IMR-90 (cell line): Measurements from ENCODE around the gene FAM216B. TPM values are rescaled to one million over a fixed set of nuclear protein-coding genes. Genes with fewer than 3 reads are reported as not detected.

Experiments used
- ATAC-seq: fragments of 200-7000 bp; cut with Tn5 transposase; 2 replicates; pipeline ENCODE4 v1.9.1; 2020; ENCODE audit warnings: low read depth, mild to moderate bottlenecking, moderate library complexity
- BruUV-seq: library from RNA; stranded (reverse); fragments of 400-500 nt; replicated peaks from 2 replicates; lab custom pipeline; 2021; lab: Mats Ljungman, UMichigan
- CTCF ChIA-PET: fragments of 300-600 bp; formaldehyde crosslinking; extraction: SDS; loops from one replicate; lab custom pipeline; 2021; ENCODE audit warnings: antibody characterized with exemption; lab: Yijun Ruan, JAX
- POLR2A ChIA-PET: fragments of 300-600 bp; sonication (Branson Sonifier 250); formaldehyde crosslinking; loops from one replicate; lab custom pipeline; 2022; ENCODE audit warnings: antibody characterized with exemption; ENCODE audit not compliant: unreplicated experiment; lab: Charles Lee
- DNase-seq: peaks from one replicate; pipeline ENCODE4 v3.0.0; 2013
- H2AFZ ChIP-seq: replicated peaks from 2 replicates; pipeline ENCODE3; 2013; ENCODE audit warnings: low read length, mild to moderate bottlenecking; ENCODE audit not compliant: poor library complexity
- H2AK5ac ChIP-seq: 2 replicates; pipeline ENCODE4 v1.6.1; 2013; ENCODE audit warnings: low read depth, low read length, inconsistent platforms
- H2AK9ac ChIP-seq: replicated peaks from 2 replicates; pipeline ENCODE3; 2013; ENCODE audit warnings: mild to moderate bottlenecking, low read depth, low read length, moderate library complexity; ENCODE audit not compliant: poor library complexity
- H2BK120ac ChIP-seq: 2 replicates; pipeline ENCODE4 v1.6.1; 2013; ENCODE audit warnings: low read depth, low read length, inconsistent platforms
- H2BK15ac ChIP-seq: 3 replicates; pipeline ENCODE4 v1.6.1; 2013; ENCODE audit warnings: low read depth, low read length, inconsistent platforms
- H2BK20ac ChIP-seq: 2 replicates; pipeline ENCODE4 v1.6.1; 2013; ENCODE audit warnings: low read depth, mild to moderate bottlenecking, inconsistent platforms, low read length, moderate library complexity
- H2BK5ac ChIP-seq: 2 replicates; pipeline ENCODE4 v1.6.1; 2013; ENCODE audit warnings: mild to moderate bottlenecking, low read depth, low read length, inconsistent platforms; ENCODE audit not compliant: poor library complexity, severe bottlenecking
- H3K14ac ChIP-seq: replicated peaks from 2 replicates; pipeline ENCODE4 v1.6.1; 2013; ENCODE audit warnings: low read depth, low read length, inconsistent platforms
- H3K18ac ChIP-seq: 2 replicates; pipeline ENCODE4 v1.6.1; 2013; ENCODE audit warnings: low read depth, low read length, control low read depth
- H3K23ac ChIP-seq: 2 replicates; pipeline ENCODE4 v1.6.1; 2013; ENCODE audit warnings: low read depth, low read length, inconsistent platforms
- H3K27ac ChIP-seq: 2 replicates; pipeline ENCODE4 v1.5.1; 2013; ENCODE audit warnings: mild to moderate bottlenecking, control low read depth, low read length; ENCODE audit not compliant: insufficient read depth
- H3K27me3 ChIP-seq: 2 replicates; pipeline ENCODE4 v1.6.1; 2013; ENCODE audit warnings: low read length; ENCODE audit not compliant: control insufficient read depth, insufficient read depth
- H3K36me3 ChIP-seq: 2 replicates; pipeline ENCODE4 v1.6.1; 2013; ENCODE audit warnings: low read length, mixed read lengths; ENCODE audit not compliant: control insufficient read depth, insufficient read depth
- H3K4ac ChIP-seq: 2 replicates; pipeline ENCODE4 v1.6.1; 2013; ENCODE audit warnings: low read depth, low read length, inconsistent platforms
- H3K4me1 ChIP-seq: 2 replicates; pipeline ENCODE4 v1.6.1; 2013; ENCODE audit warnings: low read length, mixed read lengths; ENCODE audit not compliant: control insufficient read depth, insufficient read depth
- H3K4me2 ChIP-seq: 2 replicates; pipeline ENCODE4 v1.6.1; 2013; ENCODE audit warnings: low read depth, mild to moderate bottlenecking, control low read depth, low read length, moderate library complexity
- H3K4me3 ChIP-seq: 2 replicates; pipeline ENCODE4 v1.5.1; 2013; ENCODE audit warnings: low read depth, mild to moderate bottlenecking, control low read depth, low read length, moderate library complexity; ENCODE audit not compliant: insufficient read depth
- H3K56ac ChIP-seq: 2 replicates; pipeline ENCODE4 v1.6.1; 2013; ENCODE audit warnings: low read length, inconsistent platforms; ENCODE audit not compliant: insufficient read depth; ENCODE audit errors: extremely low read depth
- H3K79me1 ChIP-seq, 2 experiments: 2 replicates each; pipeline ENCODE4 v1.6.1; 2013; ENCODE audit warnings: low read length in 2 of 2, inconsistent platforms in 1 of 2, low read depth in 1 of 2
- H3K9ac ChIP-seq: 2 replicates; pipeline ENCODE4 v1.6.1; 2013; ENCODE audit warnings: low read depth, low read length, control low read depth
- H3K9me1 ChIP-seq: 2 replicates; pipeline ENCODE4 v1.6.1; 2013; ENCODE audit warnings: low read length, inconsistent platforms; ENCODE audit not compliant: insufficient read depth
- H3K9me3 ChIP-seq: 2 replicates; pipeline ENCODE4 v1.6.1; 2013; ENCODE audit warnings: low read length; ENCODE audit not compliant: control insufficient read depth, insufficient read depth
- H4K20me1 ChIP-seq: 2 replicates; pipeline ENCODE4 v1.6.1; 2013; ENCODE audit warnings: low read length, inconsistent platforms; ENCODE audit not compliant: insufficient read depth
- H4K5ac ChIP-seq: 2 replicates; pipeline ENCODE4 v1.6.1; 2013; ENCODE audit warnings: mild to moderate bottlenecking, low read depth, low read length, control low read depth
- H4K8ac ChIP-seq, 2 experiments: 2 replicates each; pipeline ENCODE4 v1.6.1; 2013; ENCODE audit warnings: low read depth in 2 of 2, low read length in 2 of 2, control low read depth in 1 of 2, inconsistent platforms in 1 of 2
- H4K91ac ChIP-seq: 2 replicates; pipeline ENCODE4 v1.6.1; 2013; ENCODE audit warnings: low read depth, low read length, inconsistent platforms; ENCODE audit not compliant: insufficient read depth
- CEBPB ChIP-seq: IDR thresholded peaks from 2 replicates; pipeline ENCODE4 v1.6.1; 2012; ENCODE audit warnings: low read depth, low read length, improper control_type of control experiment
- FOS ChIP-seq: fragments of 150-350 bp; IDR thresholded peaks from 2 replicates; pipeline ENCODE4 v1.6.1; 2016; ENCODE audit warnings: low read depth, low read length
- RAD21 ChIP-seq: IDR thresholded peaks from 2 replicates; pipeline ENCODE4 v1.6.1; 2012; ENCODE audit warnings: low read length, improper control_type of control experiment
- WGBS, 2 experiments: methylation state at CpG; one replicate each; pipeline versions ENCODE4 v1.1.5 to v1.1.7; 2013; ENCODE audit warnings: missing lambda C conversion rate in 2 of 2; ENCODE audit not compliant: insufficient read length in 1 of 2; ENCODE audit errors: extremely low coverage in 2 of 2; 5-methylcytosine and 5-hydroxymethylcytosine counted together
- dilution Hi-C: fragments of 300-500 bp; cut with HindIII; formaldehyde crosslinking; loops from one replicate; pipeline ENCODE4 v1.14.3; 2018; ENCODE audit warnings: low sequenced_read_pairs; ENCODE audit not compliant: unreplicated experiment
- in situ Hi-C: fragments of 300-500 bp; cut with MboI; formaldehyde crosslinking; loops from 3 replicates; pipeline ENCODE4 v1.14.3; 2019; ENCODE audit warnings: low sequenced_read_pairs, inconsistent platforms, mixed read lengths
- intact Hi-C: fragments of 100-400 bp; cut with micrococcal nuclease; formaldehyde crosslinking; loops from 2 replicates; pipeline ENCODE4 v1.10.0; 2022
- polyA plus RNA-seq, 3 experiments: library from polyadenylated mRNA; depleted of rRNA; stranded (reverse); fragments of >200 nt; gene quantifications; 2 replicates each; pipeline ENCODE4 v1.2.3, GENCODE V29; 2012; ENCODE audit warnings: low replicate concordance in 1 of 3
- total RNA-seq: library from RNA; depleted of rRNA; stranded (reverse); fragments of >200 nt; gene quantifications from 2 replicates; pipeline ENCODE4 v1.2.3, GENCODE V29; 2012
- TF ChIP-seq, protein P1 (sequence below): fragments of 150-350 bp; IDR thresholded peaks from 2 replicates; pipeline ENCODE4 v1.6.1; 2016; ENCODE audit warnings: low read depth, mild to moderate bottlenecking, low read length, moderate library complexity, borderline replicate concordance

FAM216B gene
- total and polyA plus RNA-seq, 2 of the 4 experiments (the other 2 are of a cell fraction): not detected

DNA sequence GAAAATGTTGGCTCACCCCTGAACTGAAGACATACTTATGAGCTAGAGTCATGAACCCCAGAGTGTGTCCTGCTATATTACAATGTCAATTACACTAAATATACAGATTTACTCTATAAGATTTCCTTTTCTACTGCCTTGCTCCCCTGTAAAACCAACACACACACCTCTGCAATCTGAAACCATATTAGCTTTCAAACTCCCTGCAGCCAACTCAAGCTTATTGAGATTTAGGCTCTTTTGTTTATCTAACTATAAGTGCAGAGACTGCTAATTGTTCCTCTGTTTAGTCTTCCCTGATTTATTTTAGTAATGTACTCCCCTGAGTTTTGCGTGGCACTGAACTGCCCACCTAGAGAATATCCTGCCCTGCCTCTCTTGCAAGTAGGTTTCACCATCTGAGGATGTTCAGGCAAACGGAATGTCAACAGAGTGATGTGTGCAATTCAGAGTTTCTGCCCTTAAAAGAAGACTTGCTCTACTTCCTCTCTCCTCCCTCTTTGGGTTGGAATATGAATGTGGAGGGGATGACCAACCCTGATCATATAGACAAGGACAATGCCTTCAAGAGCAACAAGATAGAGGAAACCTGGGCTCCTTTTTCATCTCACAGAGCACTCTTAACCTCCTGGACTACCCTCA is 22.3 kb downstream of the FAM216B start:
- Histone ChIP-seq H2BK5ac (peak overlapping the region; percentile 43), H2AFZ (no peak overlapping the region)
- in situ Hi-C loops: no loop called here

More for the DNA sequence above, 22.3 kb downstream of the FAM216B start:
- Histone ChIP-seq H3K4me3 (no peak overlapping the region), H2AK5ac (no peak overlapping the region), H2AK9ac (no peak overlapping the region), H3K23ac (peak overlapping the region; percentile 13; the same call in 1 of the 2 replicates), H3K36me3 (no peaks in the 10 kb centered on the region), H3K4me2 (no peak overlapping the region), H3K14ac (0 out of 2 replicates have a peak overlapping the region, but pooled peaks have one; percentile 10), H3K9ac (no peak overlapping the region), H2BK20ac (peak overlapping the region; percentile 38; the same call in 1 of the 2 replicates), H2BK120ac (peak overlapping the region; percentile 39; the same call in 1 of the 2 replicates), H3K9me1 (peaks cover 9% of the 10 kb centered on the region), H4K91ac (no peak overlapping the region), H3K79me1 (no peaks in the 10 kb centered on the region), H2BK15ac (peak overlapping the region; percentile 1; the same call in 1 of the 3 replicates), H3K9me3 (no peaks in the 10 kb centered on the region), H3K27ac (no peak overlapping the region), H3K4ac (peak overlapping the region; percentile 29; the same call in 1 of the 2 replicates), H3K56ac (0 out of 2 replicates have a peak overlapping the region, but pooled peaks have one; percentile 18), H4K8ac (peak overlapping the region in 1 of 2 experiments; percentile 32; a peak in 2 of 4 replicates), H3K18ac (peak overlapping the region; percentile 28; the same call in 1 of the 2 replicates), H3K27me3 (no peaks in the 10 kb centered on the region), H4K5ac (no peak overlapping the region), H3K4me1 (peaks cover 3% of the 10 kb centered on the region), H4K20me1 (no peaks in the 10 kb centered on the region)
- no TSS peak for BruUV-seq
- dilution Hi-C loops: no loop called here
- no CpG with 5 or more reads among the region's 2 CpGs for WGBS, 2 experiments
- ATAC-seq: peak; percentile 90
- CTCF ChIA-PET: no interaction called here
- no peak for TF ChIP-seq RAD21
- TF ChIP-seq FOS: no peak
- TF ChIP-seq CEBPB: peak; percentile 90
- TF ChIP-seq, protein P1, sequence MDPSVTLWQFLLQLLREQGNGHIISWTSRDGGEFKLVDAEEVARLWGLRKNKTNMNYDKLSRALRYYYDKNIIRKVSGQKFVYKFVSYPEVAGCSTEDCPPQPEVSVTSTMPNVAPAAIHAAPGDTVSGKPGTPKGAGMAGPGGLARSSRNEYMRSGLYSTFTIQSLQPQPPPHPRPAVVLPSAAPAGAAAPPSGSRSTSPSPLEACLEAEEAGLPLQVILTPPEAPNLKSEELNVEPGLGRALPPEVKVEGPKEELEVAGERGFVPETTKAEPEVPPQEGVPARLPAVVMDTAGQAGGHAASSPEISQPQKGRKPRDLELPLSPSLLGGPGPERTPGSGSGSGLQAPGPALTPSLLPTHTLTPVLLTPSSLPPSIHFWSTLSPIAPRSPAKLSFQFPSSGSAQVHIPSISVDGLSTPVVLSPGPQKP: no peak
- DNase-seq: peak; percentile 85
- intact Hi-C loops: no loop called here
- POLR2A ChIA-PET: no interaction called here
